ENCODE results near the gene MARCHF4. TPM values are rescaled to one million over a fixed set of nuclear protein-coding genes. Genes with fewer than 3 reads are reported as not detected.

MARCHF4 gene
- total and polyA plus RNA-seq, 9 of the 15 experiments (the other 6 are each of a cell fraction or from before 2014, with no cell fraction given) = 0.05 TPM; not detected in 8

GRCh38 chr2:216412022-216412999 lies 40.0 kb upstream of the MARCHF4 start, which contains the start of gene SMARCAL1 (continued):
- TF ChIP-seq PURB (CRISPR knock-in tag; IDR thresholded peaks at IDR 0.05; ENCODE audit: low read depth) = no peak
- no peak for TF ChIP-seq RNF219 (CRISPR knock-in tag; IDR thresholded peaks at IDR 0.05)
- no peak for TF ChIP-seq ZNF146 (CRISPR knock-in tag; IDR thresholded peaks at IDR 0.05; ENCODE audit: unreplicated experiment)
- TF ChIP-seq ZNF277 (CRISPR knock-in tag; IDR thresholded peaks at IDR 0.05; ENCODE audit: borderline replicate concordance) = no peak
- no peak for TF ChIP-seq ZNF121 (CRISPR knock-in tag; conservative IDR thresholded peaks at IDR 0.05)
- TF ChIP-seq POLR2AphosphoS5 (IDR thresholded peaks at IDR 0.05; ENCODE audit: control insufficient read depth, insufficient read depth, low read depth, low read length) = peak; percentile 40
- peak; percentile 59; the same call in 1 of the 2 replicates for TF ChIP-seq NFRKB (IDR thresholded peaks at IDR 0.05; ENCODE audit: low read depth)
- no peak for TF ChIP-seq IRF9 (tag; IDR thresholded peaks at IDR 0.05)
- 0 out of 2 replicates have a peak, but pooled peaks have one; percentile 16 for TF ChIP-seq ZNF12 (CRISPR knock-in tag; IDR thresholded peaks at IDR 0.05)
- no peak for TF ChIP-seq E2F4 (CRISPR knock-in tag; IDR thresholded peaks at IDR 0.05; ENCODE audit: low read depth)
- no peak for TF ChIP-seq TCFL5 (CRISPR knock-in tag; conservative IDR thresholded peaks at IDR 0.05)
- TF ChIP-seq SLC30A9 (CRISPR knock-in tag; IDR thresholded peaks at IDR 0.05) = no peak
- no peak for TF ChIP-seq SMARCA5 (IDR thresholded peaks at IDR 0.05)
- TF ChIP-seq SRSF1 (IDR thresholded peaks at IDR 0.05; ENCODE audit: low read depth, low read length) = no peak
- TF ChIP-seq ILF3 (IDR thresholded peaks at IDR 0.05; ENCODE audit: borderline replicate concordance) = no peak
- TF ChIP-seq CGGBP1 (CRISPR knock-in tag; IDR thresholded peaks at IDR 0.05) = no peak
- no peak for TF ChIP-seq SMC3 (conservative IDR thresholded peaks at IDR 0.05; ENCODE audit: insufficient read depth, low read depth, low read length)
- no peak for TF ChIP-seq CCAR2 (IDR thresholded peaks at IDR 0.05; ENCODE audit: low read depth, low read length)
- TF ChIP-seq ZNF778 (CRISPR knock-in tag; IDR thresholded peaks at IDR 0.05) = no peak
- TF ChIP-seq RBBP5 (IDR thresholded peaks at IDR 0.05; ENCODE audit: borderline replicate concordance, insufficient read depth, low read length, poor library complexity, severe bottlenecking) = no peak
- TF ChIP-seq MYC (IDR thresholded peaks at IDR 0.05; ENCODE audit: low read depth, low read length) = peak; percentile 50
- no peak for TF ChIP-seq MYC (CRISPR knock-in tag; IDR thresholded peaks at IDR 0.05; ENCODE audit: borderline replicate concordance, low read depth)

All from K562 (cell line).